Activated CD4-positive, alpha-beta T cell treated with anti-CD3 and anti-CD28 coated beads, Interleukin-2, amount 50 U/mL, for 16 hours (primary cell): Measurements from ENCODE around the gene PLEKHG4B.

Experiments
- DNase-seq: peaks from one replicate; pipeline ENCODE4 v3.0.0-alpha.2; 2020

The PLEKHG4B gene

GRCh38 chr5:173392-174290, 81.7 kb downstream of the PLEKHG4B start:
- no peak for DNase-seq

GRCh38 chr5:174291-174600, 82.3 kb downstream of the PLEKHG4B start:
- no peak for DNase-seq

GRCh38 chr5:174876-175465, 83.0 kb downstream of the PLEKHG4B start:
- DNase-seq: no peak

- DNase-seq: no peak
Observed at GRCh38 chr5:176296-176823, 84.4 kb downstream of the PLEKHG4B start.

- DNase-seq: no peak
Observed at GRCh38 chr5:178110-178509, 86.1 kb downstream of the PLEKHG4B start.

- no peak for DNase-seq
Observed at GRCh38 chr5:179401-179800, 87.4 kb downstream of the PLEKHG4B start.

GRCh38 chr5:180286-180918, 88.4 kb downstream of the PLEKHG4B start:
- DNase-seq: no peak

GRCh38 chr5:181160-181559, 89.2 kb downstream of the PLEKHG4B start:
- no peak for DNase-seq

- no peak for DNase-seq
Observed at GRCh38 chr5:181566-181965, 89.6 kb downstream of the PLEKHG4B start.

GRCh38 chr5:182126-182525, 90.2 kb downstream of the PLEKHG4B start:
- no peak for DNase-seq

- no peak for DNase-seq
Observed at GRCh38 chr5:184471-184870, 92.5 kb downstream of the PLEKHG4B start.

GRCh38 chr5:185095-186070, 93.4 kb downstream of the PLEKHG4B start:
- DNase-seq: no peak

GRCh38 chr5:186091-187041, 94.4 kb downstream of the PLEKHG4B start:
- no peak for DNase-seq

- no peak for DNase-seq
Observed at GRCh38 chr5:187042-187431, 95.1 kb downstream of the PLEKHG4B start.

- DNase-seq: no peak
Observed at GRCh38 chr5:187617-188451, 95.9 kb downstream of the PLEKHG4B start.

GRCh38 chr5:188488-189481, 96.8 kb downstream of the PLEKHG4B start:
- DNase-seq: peak; percentile 91

- no peak for DNase-seq
Observed at GRCh38 chr5:189486-189885, 97.5 kb downstream of the PLEKHG4B start.

- DNase-seq: no peak
Observed at GRCh38 chr5:189976-190365, 98.0 kb downstream of the PLEKHG4B start.

GRCh38 chr5:190366-191035, 98.5 kb downstream of the PLEKHG4B start:
- DNase-seq: no peak
